Left hindlimb (tissue), 1 donor: ENCODE data around the gene PAX2.

Source experiments
- DNase-seq: peaks from one replicate; pipeline ENCODE4 v3.0.0-alpha.2; 2018

PAX2 gene

GRCh38 chr10:100864036-100864885 is 118.9 kb downstream of the PAX2 start:
- no peak for DNase-seq

- no peak for DNase-seq
These were observed 119.6 kb downstream of the PAX2 start for GRCh38 chr10:100864978-100865377.

- no peak for DNase-seq
These were observed 120.6 kb downstream of the PAX2 start for GRCh38 chr10:100866010-100866409.

GRCh38 chr10:100866575-100867098 is 121.3 kb downstream of the PAX2 start:
- DNase-seq: no peak

- DNase-seq: no peak
These were observed 122.0 kb downstream of the PAX2 start for GRCh38 chr10:100867261-100867963.

- no peak for DNase-seq
These were observed 123.0 kb downstream of the PAX2 start for GRCh38 chr10:100868382-100868781.

GRCh38 chr10:100869399-100869798 is 124.0 kb downstream of the PAX2 start:
- DNase-seq: no peak

- DNase-seq: no peak
These were observed 126.8 kb downstream of the PAX2 start for GRCh38 chr10:100872034-100872791.

GRCh38 chr10:100873146-100873826 is 127.9 kb downstream of the PAX2 start:
- DNase-seq: no peak

- DNase-seq: no peak
These were observed 128.5 kb downstream of the PAX2 start for GRCh38 chr10:100873827-100874326.

GRCh38 chr10:100874702-100875483 is 129.5 kb downstream of the PAX2 start:
- DNase-seq: no peak

- no peak for DNase-seq
These were observed 130.2 kb downstream of the PAX2 start for GRCh38 chr10:100875484-100876166.

- DNase-seq: no peak
These were observed 131.4 kb downstream of the PAX2 start for GRCh38 chr10:100876585-100877460.

- DNase-seq: no peak
These were observed 132.1 kb downstream of the PAX2 start for GRCh38 chr10:100877461-100877850.

- DNase-seq: peak; percentile 72
These were observed 133.0 kb downstream of the PAX2 start for GRCh38 chr10:100878291-100878910.
